ENCODE measurements around the gene PRODH2. TPM values are rescaled to one million over a fixed set of nuclear protein-coding genes. Genes with fewer than 3 reads are reported as not detected.

PRODH2 gene
- total RNA-seq, 1 experiment from 2014 or later, result not detected

DNA sequence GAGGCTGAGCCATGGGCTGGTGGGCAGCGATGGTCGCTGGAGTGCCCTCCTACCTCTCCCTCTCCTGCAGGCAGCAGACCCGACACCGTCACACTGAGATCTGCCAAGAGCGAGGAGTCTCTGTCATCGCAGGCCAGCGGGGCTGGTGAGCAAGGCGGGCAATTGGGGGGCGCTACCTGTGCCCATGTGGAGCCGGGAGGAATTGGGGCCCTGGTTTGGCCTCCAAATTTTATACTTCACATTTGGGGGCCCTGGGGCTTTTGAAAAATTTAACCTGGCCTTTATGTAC lies 27.4 kb downstream of the PRODH2 start:
- Histone ChIP-seq H3K27ac (ENCODE audit: low read depth, low read length, poor library complexity, severe bottlenecking) (no peak overlapping the region), H3K4me3 (ENCODE audit: low read depth, low read length, poor library complexity, severe bottlenecking) (no peak overlapping the region), H3K9me3 (ENCODE audit: low read depth, low read length, poor library complexity, severe bottlenecking) (no peaks in the 10 kb centered on the region), H3K4me1 (ENCODE audit: insufficient read depth, low read length, poor library complexity, severe bottlenecking) (no peaks in the 10 kb centered on the region), H3K27me3 (replicated peaks; ENCODE audit: insufficient read depth, low read depth, low read length, poor library complexity) (no peaks in the 10 kb centered on the region), H3K36me3 (ENCODE audit: insufficient read depth, low read length, poor library complexity, severe bottlenecking) (peaks cover 14% of the 10 kb centered on the region)
- no peak for TF ChIP-seq EZH2 (IDR thresholded peaks at IDR 0.05; ENCODE audit: borderline replicate concordance, low read depth, low read length, poor library complexity, severe bottlenecking)
- TF ChIP-seq, protein P1, sequence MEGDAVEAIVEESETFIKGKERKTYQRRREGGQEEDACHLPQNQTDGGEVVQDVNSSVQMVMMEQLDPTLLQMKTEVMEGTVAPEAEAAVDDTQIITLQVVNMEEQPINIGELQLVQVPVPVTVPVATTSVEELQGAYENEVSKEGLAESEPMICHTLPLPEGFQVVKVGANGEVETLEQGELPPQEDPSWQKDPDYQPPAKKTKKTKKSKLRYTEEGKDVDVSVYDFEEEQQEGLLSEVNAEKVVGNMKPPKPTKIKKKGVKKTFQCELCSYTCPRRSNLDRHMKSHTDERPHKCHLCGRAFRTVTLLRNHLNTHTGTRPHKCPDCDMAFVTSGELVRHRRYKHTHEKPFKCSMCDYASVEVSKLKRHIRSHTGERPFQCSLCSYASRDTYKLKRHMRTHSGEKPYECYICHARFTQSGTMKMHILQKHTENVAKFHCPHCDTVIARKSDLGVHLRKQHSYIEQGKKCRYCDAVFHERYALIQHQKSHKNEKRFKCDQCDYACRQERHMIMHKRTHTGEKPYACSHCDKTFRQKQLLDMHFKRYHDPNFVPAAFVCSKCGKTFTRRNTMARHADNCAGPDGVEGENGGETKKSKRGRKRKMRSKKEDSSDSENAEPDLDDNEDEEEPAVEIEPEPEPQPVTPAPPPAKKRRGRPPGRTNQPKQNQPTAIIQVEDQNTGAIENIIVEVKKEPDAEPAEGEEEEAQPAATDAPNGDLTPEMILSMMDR (conservative IDR thresholded peaks at IDR 0.05; ENCODE audit: low read depth, low read length), result no peak
- intact Hi-C loops (cut with micrococcal nuclease; ENCODE audit: unreplicated experiment), result no loop called here
- BruUV-seq (replicated peaks), result no TSS peak
- DNase-seq (ENCODE audit: low spot score), result no peak
- POLR2A ChIA-PET (ENCODE audit: low non-redundant PET), result no interaction called here
- CTCF ChIA-PET, result no interaction called here

DNA sequence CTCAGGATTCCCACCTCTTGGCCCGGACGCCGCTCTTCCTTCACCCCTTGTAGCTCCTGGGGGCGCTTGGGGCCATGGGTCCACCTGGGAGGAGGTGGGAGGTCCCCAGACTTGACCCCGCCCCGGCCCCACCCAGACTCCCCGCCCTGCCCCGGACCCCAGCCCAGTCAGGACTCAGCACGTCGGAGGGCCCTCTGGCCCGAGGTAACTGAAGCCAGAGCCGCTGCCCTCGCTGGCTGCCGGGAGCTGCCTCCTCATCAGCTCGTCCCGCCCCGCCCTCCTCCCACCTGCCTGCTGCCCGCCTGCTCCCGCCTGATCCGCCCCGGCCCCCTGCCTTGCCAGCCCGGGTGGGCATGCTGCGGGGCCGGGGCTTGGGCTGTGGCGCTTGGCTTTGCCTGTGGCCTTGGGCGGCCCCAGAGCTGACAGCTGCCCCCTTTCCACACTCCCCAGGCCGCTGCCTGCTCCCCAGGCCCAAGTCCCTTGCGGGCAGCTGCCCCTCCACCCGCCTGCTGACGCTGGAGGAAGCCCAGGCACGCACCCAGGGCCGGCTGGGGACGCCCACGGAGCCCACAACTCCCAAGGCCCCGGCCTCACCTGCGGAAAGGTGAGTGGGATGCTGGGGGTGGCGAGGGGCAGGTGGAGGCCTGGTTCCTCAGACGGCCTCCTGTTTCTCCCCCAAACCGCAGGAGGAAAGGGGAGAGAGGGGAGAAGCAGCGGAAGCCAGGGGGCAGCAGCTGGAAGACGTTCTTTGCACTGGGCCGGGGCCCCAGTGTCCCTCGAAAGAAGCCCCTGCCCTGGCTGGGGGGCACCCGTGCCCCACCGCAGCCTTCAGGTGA lies 27.9 kb downstream of the PRODH2 start:
- CTCF ChIA-PET, result interaction anchor here (0.5 kb wide), 1 partner anchor 197 kb away, joined by 4 read pairs; no protein-coding TSS in a partner anchor
- intact Hi-C loops (cut with micrococcal nuclease; ENCODE audit: unreplicated experiment), result no loop called here
- TF ChIP-seq, protein P1 (conservative IDR thresholded peaks at IDR 0.05; ENCODE audit: low read depth, low read length), result no peak
- no peak for TF ChIP-seq EZH2 (IDR thresholded peaks at IDR 0.05; ENCODE audit: borderline replicate concordance, low read depth, low read length, poor library complexity, severe bottlenecking)
- Histone ChIP-seq H3K4me1 (ENCODE audit: insufficient read depth, low read length, poor library complexity, severe bottlenecking) (no peaks in the 10 kb centered on the region), H3K4me3 (ENCODE audit: low read depth, low read length, poor library complexity, severe bottlenecking) (no peak overlapping the region), H3K27me3 (replicated peaks; ENCODE audit: insufficient read depth, low read depth, low read length, poor library complexity) (no peaks in the 10 kb centered on the region), H3K27ac (ENCODE audit: low read depth, low read length, poor library complexity, severe bottlenecking) (no peak overlapping the region), H3K9me3 (ENCODE audit: low read depth, low read length, poor library complexity, severe bottlenecking) (no peaks in the 10 kb centered on the region), H3K36me3 (ENCODE audit: insufficient read depth, low read length, poor library complexity, severe bottlenecking) (peaks cover 14% of the 10 kb centered on the region)
- BruUV-seq (replicated peaks), result no TSS peak
- POLR2A ChIA-PET (ENCODE audit: low non-redundant PET), result no interaction called here
- DNase-seq (ENCODE audit: low spot score), result no peak

DNA sequence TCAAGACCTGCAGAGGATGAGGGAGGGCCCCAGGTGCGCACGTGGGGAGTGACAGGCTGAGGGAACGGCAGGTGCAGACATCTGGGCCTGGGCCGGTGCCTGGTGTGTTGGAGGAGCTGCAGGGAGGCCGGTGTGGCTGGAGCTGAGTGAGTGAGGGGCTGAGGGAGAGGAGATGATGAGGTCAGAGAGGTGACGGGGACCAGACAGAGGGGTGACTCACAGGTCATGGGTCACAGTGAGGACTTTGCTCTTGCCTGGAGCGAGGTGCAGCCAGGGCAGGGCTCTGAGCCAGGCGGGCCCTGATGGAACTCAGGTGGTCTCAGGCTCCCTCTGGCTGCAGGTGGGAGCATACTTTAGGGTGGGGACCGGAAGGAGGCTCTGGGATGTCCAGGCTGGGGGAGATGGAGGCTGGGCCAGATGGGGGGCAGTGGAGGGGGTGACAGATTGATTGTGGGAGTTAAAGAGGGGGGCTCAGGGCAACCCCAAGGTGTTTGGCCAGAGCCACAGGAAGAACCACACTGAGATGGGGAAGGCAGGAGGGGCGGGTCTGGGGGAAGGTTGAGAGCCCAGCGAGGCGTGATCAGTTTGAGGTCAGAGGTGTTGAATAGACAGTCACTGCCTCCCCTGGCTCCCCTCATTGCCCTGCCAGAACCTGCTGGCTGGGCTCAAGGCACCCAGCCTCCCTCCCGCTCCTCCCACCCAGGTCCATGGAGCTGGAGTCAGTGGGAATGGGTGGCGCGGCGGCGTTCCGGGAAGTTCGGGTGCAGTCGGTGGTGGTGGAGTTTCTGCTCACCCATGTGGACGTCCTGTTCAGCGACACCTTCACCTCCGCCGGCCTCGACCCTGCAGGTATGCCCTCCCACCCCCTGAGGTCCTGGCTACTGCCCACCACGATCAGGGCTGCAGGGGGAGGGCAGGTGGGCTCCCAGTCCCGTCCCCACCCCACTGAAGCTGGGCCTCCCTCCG lies 28.9 kb downstream of the PRODH2 start:
- Histone ChIP-seq H3K9me3 (ENCODE audit: low read depth, low read length, poor library complexity, severe bottlenecking) (no peaks in the 10 kb centered on the region), H3K4me1 (ENCODE audit: insufficient read depth, low read length, poor library complexity, severe bottlenecking) (no peaks in the 10 kb centered on the region), H3K27ac (ENCODE audit: low read depth, low read length, poor library complexity, severe bottlenecking) (no peak overlapping the region), H3K27me3 (replicated peaks; ENCODE audit: insufficient read depth, low read depth, low read length, poor library complexity) (no peaks in the 10 kb centered on the region), H3K4me3 (ENCODE audit: low read depth, low read length, poor library complexity, severe bottlenecking) (no peak overlapping the region), H3K36me3 (ENCODE audit: insufficient read depth, low read length, poor library complexity, severe bottlenecking) (peaks cover 19% of the 10 kb centered on the region)
- ChIA-PET POLR2A (ENCODE audit: low non-redundant PET) (no interaction called here), CTCF (interaction anchor here (0.5 kb wide), 1 partner anchor 197 kb away, joined by 4 read pairs; no protein-coding TSS in a partner anchor)
- DNase-seq (ENCODE audit: low spot score), result no peak
- intact Hi-C loops (cut with micrococcal nuclease; ENCODE audit: unreplicated experiment), result no loop called here
- BruUV-seq (replicated peaks), result no TSS peak
- no peak for TF ChIP-seq EZH2 (IDR thresholded peaks at IDR 0.05; ENCODE audit: borderline replicate concordance, low read depth, low read length, poor library complexity, severe bottlenecking)
- TF ChIP-seq, protein P1 (conservative IDR thresholded peaks at IDR 0.05; ENCODE audit: low read depth, low read length), result no peak
